H1 (cell line): Measurements from ENCODE around the gene ANKRD31. TPM values are rescaled to one million over a fixed set of nuclear protein-coding genes. Genes with fewer than 3 reads are reported as not detected.

Experiments
- CTCF ChIA-PET: fragments of 300-600 bp; sonication (Branson Sonifier 250); formaldehyde crosslinking; loops from one replicate; lab custom pipeline; 2021; ENCODE audit not compliant: partially characterized antibody; lab: Charles Lee
- POLR2A ChIA-PET: fragments of 300-600 bp; sonication (Branson Sonifier 250); formaldehyde crosslinking; loops from one replicate; lab custom pipeline; 2021; ENCODE audit warnings: inconsistent platforms; ENCODE audit not compliant: partially characterized antibody; lab: Charles Lee
- DNase-seq, 2 experiments: peaks; one replicate each; pipeline versions ENCODE4 v3.0.0 to v3.0.0-alpha.2; 2010 to 2022; ENCODE audit warnings: low spot score in 2 of 2, low read depth in 1 of 2, mixed read lengths in 1 of 2
- FAIRE-seq: peaks from 2 replicates; lab custom pipeline; 2011; peaks lifted over from hg19 to GRCh38; lab: Jason Lieb, UNC
- H2AFZ ChIP-seq: 2 replicates; pipeline ENCODE4 v1.8.1; 2012; ENCODE audit warnings: low read length, inconsistent platforms
- H2AK5ac ChIP-seq: 2 replicates; pipeline ENCODE4 v1.6.1; 2013; ENCODE audit warnings: low read depth, low read length
- H2BK120ac ChIP-seq: replicated peaks from 2 replicates; pipeline ENCODE3; 2013; ENCODE audit warnings: low read depth, low read length, inconsistent platforms
- H2BK12ac ChIP-seq: 2 replicates; pipeline ENCODE4 v1.6.1; 2013; ENCODE audit warnings: low read depth, low read length
- H2BK15ac ChIP-seq: 2 replicates; pipeline ENCODE4 v1.6.1; 2013; ENCODE audit warnings: low read length
- H2BK20ac ChIP-seq: 2 replicates; pipeline ENCODE4 v1.6.1; 2013; ENCODE audit warnings: low read length
- H2BK5ac ChIP-seq: 2 replicates; pipeline ENCODE4 v1.6.1; 2013; ENCODE audit warnings: low read depth, low read length
- H3K14ac ChIP-seq: 2 replicates; pipeline ENCODE4 v1.6.1; 2013; ENCODE audit warnings: inconsistent platforms; ENCODE audit not compliant: insufficient read length
- H3K18ac ChIP-seq: 2 replicates; pipeline ENCODE4 v1.6.1; 2013; ENCODE audit warnings: low read length; ENCODE audit errors: extremely low read depth
- H3K23ac ChIP-seq: 2 replicates; pipeline ENCODE4 v1.6.1; 2013; ENCODE audit warnings: inconsistent platforms; ENCODE audit not compliant: insufficient read length
- H3K23me2 ChIP-seq: 2 replicates; pipeline ENCODE4 v1.6.1; 2013; ENCODE audit warnings: low read depth, low read length
- H3K27ac ChIP-seq: 2 replicates; pipeline ENCODE4 v1.6.1; 2011; ENCODE audit warnings: low read depth, low read length, inconsistent platforms
- H3K27me3 ChIP-seq, 4 experiments: replicated peaks in 1 of 4; 1 replicate in 1 of 4; 2 replicates in 3 of 4; pipeline versions ENCODE4 v1.6.1 to v1.8.1; 2011 to 2013; ENCODE audit warnings: low read length in 3 of 4, mild to moderate bottlenecking in 3 of 4, inconsistent platforms in 2 of 4, mixed read lengths in 2 of 4, moderate library complexity in 1 of 4; ENCODE audit not compliant: control insufficient read depth in 3 of 4, insufficient read depth in 3 of 4; ENCODE audit errors: extremely low read depth in 1 of 4
- H3K36me3 ChIP-seq, 4 experiments: 2 replicates each; pipeline versions ENCODE4 v1.6.1 to v1.8.1; 2011 to 2013; ENCODE audit warnings: mild to moderate bottlenecking in 4 of 4, low read length in 3 of 4, moderate library complexity in 2 of 4, control low read depth in 1 of 4, inconsistent platforms in 1 of 4; ENCODE audit not compliant: insufficient read depth in 4 of 4, control insufficient read depth in 2 of 4
- H3K4ac ChIP-seq: replicated peaks from 2 replicates; pipeline ENCODE3; 2013; ENCODE audit warnings: low read length, low read depth, mixed read lengths, inconsistent platforms; ENCODE audit not compliant: insufficient read length
- H3K4me1 ChIP-seq, 4 experiments: replicated peaks in 1 of 4; 1 replicate in 1 of 4; 2 replicates in 3 of 4; pipeline versions ENCODE4 v1.6.1 to v1.8.1; 2011 to 2013; ENCODE audit warnings: low read length in 3 of 4, inconsistent platforms in 2 of 4, mixed read lengths in 1 of 4; ENCODE audit not compliant: insufficient read depth in 4 of 4, control insufficient read depth in 3 of 4
- H3K4me2 ChIP-seq, 2 experiments: 2 replicates each; pipeline versions ENCODE4 v1.6.1 to v1.8.1; 2011 to 2013; ENCODE audit warnings: low read depth in 2 of 2, low read length in 2 of 2, control low read depth in 1 of 2, inconsistent platforms in 1 of 2, mild to moderate bottlenecking in 1 of 2; ENCODE audit not compliant: insufficient read depth in 1 of 2
- H3K4me3 ChIP-seq, 4 experiments: fragments of 200-600, 300-600 bp in 1 of 4; sonication (generic), shearing (Covaris generic), sonication (Bioruptor Twin) in 1 of 4; 2 replicates each; pipeline versions ENCODE4 v1.5.1 to v1.8.1; 2011 to 2016; ENCODE audit warnings: low read length in 4 of 4, low read depth in 3 of 4, control low read depth in 2 of 4, inconsistent platforms in 2 of 4, mild to moderate bottlenecking in 2 of 4, mixed read lengths in 1 of 4, moderate library complexity in 1 of 4; ENCODE audit not compliant: insufficient read depth in 2 of 4; ENCODE audit errors: extremely low read depth in 1 of 4
- H3K56ac ChIP-seq: replicated peaks from 2 replicates; pipeline ENCODE3; 2013; ENCODE audit warnings: low read depth, mild to moderate bottlenecking, mixed read lengths, low read length, inconsistent platforms; ENCODE audit not compliant: insufficient read length
- H3K79me1 ChIP-seq: 2 replicates; pipeline ENCODE4 v1.6.1; 2013; ENCODE audit warnings: low read depth, low read length, control low read depth
- H3K79me2 ChIP-seq, 2 experiments: 2 replicates each; pipeline versions ENCODE4 v1.6.1 to v1.8.1; 2012 to 2013; ENCODE audit warnings: low read length in 2 of 2, mild to moderate bottlenecking in 2 of 2, inconsistent platforms in 1 of 2; ENCODE audit not compliant: insufficient read depth in 2 of 2, control insufficient read depth in 1 of 2
- H3K9ac ChIP-seq, 4 experiments: replicated peaks in 1 of 4; 1 replicate in 1 of 4; 2 replicates in 3 of 4; pipeline versions ENCODE4 v1.6.1 to v1.8.1; 2011 to 2013; ENCODE audit warnings: low read depth in 3 of 4, low read length in 3 of 4, control low read depth in 2 of 4, mild to moderate bottlenecking in 2 of 4, moderate library complexity in 2 of 4, inconsistent platforms in 1 of 4; ENCODE audit errors: extremely low read depth in 1 of 4
- H3K9me3 ChIP-seq, 2 experiments: 2 replicates each; pipeline versions ENCODE4 v1.6.1 to v1.8.1; 2012 to 2013; ENCODE audit warnings: mild to moderate bottlenecking in 2 of 2, moderate library complexity in 2 of 2, control low read depth in 1 of 2, inconsistent platforms in 1 of 2, low read depth in 1 of 2, low read length in 1 of 2, mixed read lengths in 1 of 2; ENCODE audit not compliant: insufficient read depth in 2 of 2
- H4K20me1 ChIP-seq, 2 experiments: replicated peaks in 1 of 2; 2 replicates each; pipeline versions ENCODE3 to v1.8.1; 2011 to 2013; ENCODE audit warnings: inconsistent platforms in 2 of 2, low read length in 2 of 2, mild to moderate bottlenecking in 1 of 2; ENCODE audit not compliant: insufficient read depth in 2 of 2, control insufficient read depth in 1 of 2
- H4K5ac ChIP-seq: 2 replicates; pipeline ENCODE4 v1.6.1; 2013; ENCODE audit warnings: low read length, low read depth, mixed read lengths, inconsistent platforms; ENCODE audit not compliant: insufficient read length
- H4K8ac ChIP-seq: 2 replicates; pipeline ENCODE4 v1.8.0; 2013; ENCODE audit warnings: mild to moderate bottlenecking, moderate library complexity, low read length, inconsistent platforms; ENCODE audit not compliant: insufficient read depth; ENCODE audit errors: extremely low read depth
- H4K91ac ChIP-seq: replicated peaks from 2 replicates; pipeline ENCODE3; 2013; ENCODE audit warnings: low read length, mixed read lengths, inconsistent platforms; ENCODE audit not compliant: insufficient read length
- CEBPB ChIP-seq: IDR thresholded peaks from 2 replicates; pipeline ENCODE4 v1.6.1; 2012; ENCODE audit warnings: low read depth, low read length
- CREB1 ChIP-seq: IDR thresholded peaks from 2 replicates; pipeline ENCODE4 v1.6.1; 2012; ENCODE audit warnings: inconsistent platforms
- EP300 ChIP-seq, 2 experiments: IDR thresholded peaks; 1 replicate in 1 of 2; 2 replicates in 1 of 2; pipeline ENCODE4 v1.6.1; 2011 to 2012; ENCODE audit warnings: low read depth in 2 of 2, low read length in 2 of 2, mild to moderate bottlenecking in 2 of 2, borderline replicate concordance in 1 of 2, inconsistent platforms in 1 of 2, moderate library complexity in 1 of 2
- JUN ChIP-seq: IDR thresholded peaks from 2 replicates; pipeline ENCODE4 v1.6.1; 2011; ENCODE audit warnings: low read depth, mild to moderate bottlenecking, improper control_type of control experiment, low read length
- JUND ChIP-seq: IDR thresholded peaks from 2 replicates; pipeline ENCODE4 v1.6.1; 2011; ENCODE audit warnings: mild to moderate bottlenecking, improper control_type of control experiment, low read length
- KDM4A ChIP-seq: IDR thresholded peaks from one replicate; pipeline ENCODE4 v1.7.1; 2012; ENCODE audit warnings: low read depth, mild to moderate bottlenecking, moderate library complexity, low read length, inconsistent platforms; ENCODE audit not compliant: severe bottlenecking
- MAFK ChIP-seq: IDR thresholded peaks from 2 replicates; pipeline ENCODE4 v1.6.1; 2012; ENCODE audit warnings: low read depth, mild to moderate bottlenecking, improper control_type of control experiment, low read length
- POLR2A ChIP-seq, 2 experiments: IDR thresholded peaks; 1 replicate in 1 of 2; 2 replicates in 1 of 2; pipeline ENCODE4 v1.6.1; 2011; ENCODE audit warnings: low read depth in 2 of 2, low read length in 2 of 2, mild to moderate bottlenecking in 2 of 2; ENCODE audit errors: control extremely low read depth in 1 of 2
- RXRA ChIP-seq: IDR thresholded peaks from 2 replicates; pipeline ENCODE4 v1.6.1; 2011; ENCODE audit warnings: low read depth, mild to moderate bottlenecking, low read length, moderate library complexity; ENCODE audit not compliant: insufficient read depth
- SP1 ChIP-seq: IDR thresholded peaks from 2 replicates; pipeline ENCODE4 v1.6.1; 2011; ENCODE audit warnings: low read depth, low read length
- SRF ChIP-seq: IDR thresholded peaks from 2 replicates; pipeline ENCODE4 v1.6.1; 2011; ENCODE audit warnings: mild to moderate bottlenecking, low read depth, low read length, moderate library complexity
- TBP ChIP-seq: IDR thresholded peaks from 2 replicates; pipeline ENCODE4 v1.6.1; 2011; ENCODE audit warnings: low read depth, low read length, improper control_type of control experiment
- YY1 ChIP-seq: IDR thresholded peaks from 2 replicates; pipeline ENCODE4 v1.6.1; 2011; ENCODE audit warnings: low read depth, mild to moderate bottlenecking, low read length
- WGBS, 2 experiments: shearing (Covaris generic) in 1 of 2; methylation state at CpG; one replicate each; pipeline versions ENCODE4 v1.1.6 to v1.1.7; 2013 to 2015; ENCODE audit warnings: low lambda C conversion rate in 2 of 2, mixed read lengths in 2 of 2, inconsistent platforms in 1 of 2, low coverage in 1 of 2, missing lambda C conversion rate in 1 of 2; ENCODE audit not compliant: insufficient replicate concordance in 2 of 2, insufficient coverage in 1 of 2, insufficient read length in 1 of 2; ENCODE audit errors: extremely low coverage in 1 of 2, missing lambda C conversion rate in 1 of 2; 5-methylcytosine and 5-hydroxymethylcytosine counted together
- polyA plus RNA-seq, 7 experiments: library from polyadenylated mRNA; depleted of rRNA in 3 of 7; stranded (reverse) in 5 of 7; unstranded in 2 of 7; fragments of >200 nt in 5 of 7; fragments of 200-250 nt in 2 of 7; gene quantifications; 1 replicate in 5 of 7; 2 replicates in 1 of 7; 4 replicates in 1 of 7; pipeline versions ENCODE4 v1.2.1 to v1.2.3, GENCODE V29; 2011 to 2013; ENCODE audit warnings: missing spikeins in 2 of 7, mixed read lengths in 2 of 7
- total RNA-seq: library from RNA; stranded (reverse); fragmentation: NEBNext Ultra II Directional; extraction: Animal tissue kit (Norgen Biotek cat#: 25700); gene quantifications from 2 replicates; pipeline ENCODE4 v1.2.1, GENCODE V29; 2021

The ANKRD31 gene
- total and polyA plus RNA-seq, 2 of the 8 experiments (the other 6 are each of a cell fraction or from before 2014, with no cell fraction given), result 0.05 to 0.06 TPM

DNA sequence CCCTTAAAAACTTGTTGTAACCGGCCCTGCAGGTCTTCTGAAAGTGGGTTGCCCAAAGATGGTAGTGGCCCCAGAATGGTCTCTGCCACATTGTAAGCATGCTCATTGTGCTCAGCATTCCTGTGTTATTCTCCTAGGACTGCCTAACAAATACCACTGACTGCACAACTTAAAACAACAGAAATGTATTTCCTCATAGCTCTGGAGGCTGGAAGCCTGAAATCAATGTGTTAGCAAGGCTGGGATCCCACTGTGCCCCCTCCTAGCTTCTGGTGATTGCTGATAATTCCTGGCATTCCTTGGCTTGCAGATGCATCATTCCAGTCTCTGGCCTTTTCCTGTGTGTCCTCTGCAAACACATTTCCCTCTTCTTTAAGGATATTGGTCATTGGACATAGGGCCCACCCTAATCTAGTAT lies 180.9 kb downstream of the ANKRD31 start:
- CTCF ChIA-PET, result interaction anchor here (0.8 to 1.0 kb wide), 3 partner anchors 21 to 281 kb away, joined by 3 to 5 read pairs (median 4); partner anchors contain the start of gene HMGCR
- Histone ChIP-seq H3K36me3 (no peaks in the 10 kb centered on the region), H3K4me1 (peaks cover 16 to 26% (median 20%) of the 10 kb centered on the region in 4 experiments), H3K27me3 (peaks cover 0 to 33% (median 15%) of the 10 kb centered on the region in 4 experiments; a peak in 4 of 7 replicates), H3K23ac (no peak overlapping the region), H3K4ac (no peak overlapping the region), H2BK20ac (no peak overlapping the region; the same call in 1 of the 2 replicates), H3K4me3 (peak overlapping the region in 1 of 4 experiments; percentile 76; a peak in 1 of 8 replicates), H4K8ac (no peak overlapping the region), H2BK5ac (peak overlapping the region; percentile 92), H3K79me2 (peaks cover 0 to 16% of the 10 kb centered on the region in 2 experiments; a peak in 2 of 4 replicates), H3K9me3 (no peaks in the 10 kb centered on the region), H3K56ac (no peak overlapping the region), H3K18ac (peak overlapping the region; percentile 48), H2BK120ac (no peak overlapping the region), H3K14ac (no peak overlapping the region), H2BK12ac (peak overlapping the region; percentile 81; the same call in 1 of the 2 replicates), H3K9ac (no peak overlapping the region; a peak in 1 of 7 replicates), H3K27ac (peak overlapping the region; percentile 64; the same call in 1 of the 2 replicates), H3K79me1 (no peaks in the 10 kb centered on the region), H4K5ac (no peak overlapping the region), H4K20me1 (peaks cover 0 to 4% of the 10 kb centered on the region in 2 experiments), H4K91ac (no peak overlapping the region), H2AFZ (no peak overlapping the region), H2AK5ac (0 out of 2 replicates have a peak overlapping the region, but pooled peaks have one; percentile 10), H3K23me2 (peaks cover 13% of the 10 kb centered on the region), H3K4me2 (peak overlapping the region; percentile 93 to 97), H2BK15ac (no peak overlapping the region)
- peak; percentile 60 to 87 for DNase-seq
- FAIRE-seq, result peak; percentile 66
- WGBS, 2 experiments, result 8% methylated on average over 1 of the region's 1 CpG; no CpG with 5 or more reads in 1 of the 2 experiments
- POLR2A ChIA-PET, result interaction anchor here (0.8 to 2.3 kb wide), 10 partner anchors 11 to 370 kb away, joined by 3 to 7 read pairs (median 5); partner anchors contain the start of gene HMGCR
- no peak for TF ChIP-seq JUN
- TF ChIP-seq CREB1, result 0 out of 2 replicates have a peak, but pooled peaks have one; percentile 16
- peak; percentile 55 for TF ChIP-seq CEBPB
- TF ChIP-seq KDM4A, result no peak
- peak; percentile 9; the same call in 1 of the 2 replicates for TF ChIP-seq JUND
- peak; percentile 85 for TF ChIP-seq SRF
- peak; percentile 75; the same call in 1 of the 2 replicates for TF ChIP-seq SP1
- no peak for TF ChIP-seq MAFK
- no peak for TF ChIP-seq TBP
- TF ChIP-seq POLR2A (IDR thresholded peaks at IDR 0.05; ENCODE audit: control extremely low read depth in 1 of 2, low read depth in 2 of 2, low read length in 2 of 2), result peak; percentile 33 to 38; a peak in 2 of 3 replicates
- peak in 1 of 2 experiments; percentile 83; a peak in 1 of 3 replicates for TF ChIP-seq EP300 (IDR thresholded peaks at IDR 0.05; ENCODE audit: borderline replicate concordance in 1 of 2, low read depth in 2 of 2, low read length in 2 of 2)
- TF ChIP-seq RXRA, result no peak
- 0 out of 2 replicates have a peak, but pooled peaks have one; percentile 22 for TF ChIP-seq YY1
